Neural cell (in vitro differentiated cells): ENCODE measurements around the gene CEACAM5. TPM values are rescaled to one million over a fixed set of nuclear protein-coding genes. Genes with fewer than 3 reads are reported as not detected.

Source experiments
- H2AFZ ChIP-seq: fragments of 200-600, 300-800 bp; sonication (generic), shearing (Covaris generic); 2 replicates; pipeline ENCODE4 v1.6.0; 2014; ENCODE audit warnings: low read depth, mild to moderate bottlenecking, antibody characterized with exemption, low read length, moderate library complexity
- H3F3A ChIP-seq: fragments of 200-600 bp; shearing (Covaris generic); 2 replicates; pipeline ENCODE4 v1.6.1; 2016; ENCODE audit warnings: mild to moderate bottlenecking, moderate library complexity, mixed read lengths, antibody characterized with exemption, low read length; ENCODE audit not compliant: insufficient read depth, poor library complexity, severe bottlenecking
- H3K27ac ChIP-seq: fragments of 200-600, 300-800 bp; sonication (generic), shearing (Covaris generic); 2 replicates; pipeline ENCODE4 v1.5.1; 2014; ENCODE audit warnings: mild to moderate bottlenecking, low read length, moderate library complexity
- H3K27me3 ChIP-seq: fragments of 300-800, 200-600 bp; sonication (generic), shearing (Covaris generic); 2 replicates; pipeline ENCODE4 v1.6.0; 2014; ENCODE audit warnings: mild to moderate bottlenecking, low read depth, low read length, moderate library complexity; ENCODE audit not compliant: insufficient read depth
- H3K36me3 ChIP-seq: fragments of 300-800, 200-600 bp; sonication (generic), shearing (Covaris generic); 2 replicates; pipeline ENCODE4 v1.5.1; 2014; ENCODE audit warnings: mild to moderate bottlenecking, antibody characterized with exemption, low read length, moderate library complexity; ENCODE audit not compliant: insufficient read depth
- H3K4me2 ChIP-seq: fragments of 300-800, 200-600 bp; sonication (generic), shearing (Covaris generic); 2 replicates; pipeline ENCODE4 v1.6.0; 2014; ENCODE audit warnings: mild to moderate bottlenecking, low read length
- H3K4me3 ChIP-seq: fragments of 300-800, 200-600 bp; sonication (generic), shearing (Covaris generic); 2 replicates; pipeline ENCODE4 v1.5.1; 2014; ENCODE audit warnings: mild to moderate bottlenecking, low read length, moderate library complexity
- H3K79me2 ChIP-seq: fragments of 200-600 bp; shearing (Covaris generic); replicated peaks from 2 replicates; pipeline ENCODE4 v1.6.0; 2014; ENCODE audit warnings: mild to moderate bottlenecking, low read length, moderate library complexity; ENCODE audit not compliant: insufficient read depth
- H3K9ac ChIP-seq: fragments of 300-800, 200-600 bp; sonication (generic), shearing (Covaris generic); 2 replicates; pipeline ENCODE4 v1.6.1; 2016; ENCODE audit warnings: mild to moderate bottlenecking, low read length, mixed read lengths
- H3K9me2 ChIP-seq: fragments of 200-600 bp; shearing (Covaris generic); 2 replicates; pipeline ENCODE4 v1.6.1; 2016; ENCODE audit warnings: mild to moderate bottlenecking, low read length, mixed read lengths; ENCODE audit not compliant: insufficient read depth
- H3K9me3 ChIP-seq: fragments of 200-600, 300-800 bp; sonication (generic), shearing (Covaris generic); 2 replicates; pipeline ENCODE4 v1.6.1; 2016; ENCODE audit warnings: mild to moderate bottlenecking, mixed run types, low read length, moderate library complexity, mixed read lengths
- H4K20me1 ChIP-seq: fragments of 200-600 bp; shearing (Covaris generic); 2 replicates; pipeline ENCODE4 v1.6.1; 2016; ENCODE audit warnings: mild to moderate bottlenecking, mixed run types; ENCODE audit not compliant: insufficient read depth
- EP300 ChIP-seq: fragments of 450-650 bp; conservative IDR thresholded peaks from 2 replicates; pipeline ENCODE4 v1.6.1; 2014; ENCODE audit warnings: antibody characterized with exemption, mild to moderate bottlenecking, moderate library complexity; ENCODE audit not compliant: poor library complexity, severe bottlenecking
- EZH2 ChIP-seq: fragments of 200-600, 300-800 bp; shearing (Covaris generic), sonication (generic); IDR thresholded peaks from 2 replicates; pipeline ENCODE4 v1.6.1; 2014; ENCODE audit warnings: antibody characterized with exemption, low read length, borderline replicate concordance, mild to moderate bottlenecking; ENCODE audit not compliant: insufficient read depth, poor library complexity, severe bottlenecking
- MXI1 ChIP-seq: fragments of 450-650 bp; conservative IDR thresholded peaks from 2 replicates; pipeline ENCODE4 v1.6.1; 2014; ENCODE audit warnings: antibody characterized with exemption, mild to moderate bottlenecking; ENCODE audit not compliant: poor library complexity, severe bottlenecking
- POLR2AphosphoS5 ChIP-seq: IDR thresholded peaks from 2 replicates; pipeline ENCODE4 v1.6.1; 2012
- RAD21 ChIP-seq: fragments of 450-650 bp; conservative IDR thresholded peaks from 2 replicates; pipeline ENCODE4 v1.6.1; 2014; ENCODE audit warnings: antibody characterized with exemption, mild to moderate bottlenecking, moderate library complexity
- SMC3 ChIP-seq: fragments of 450-650 bp; conservative IDR thresholded peaks from 2 replicates; pipeline ENCODE4 v1.6.1; 2014; ENCODE audit warnings: antibody characterized with exemption, mild to moderate bottlenecking, moderate library complexity; ENCODE audit not compliant: poor library complexity
- TAF1 ChIP-seq: IDR thresholded peaks from 2 replicates; pipeline ENCODE4 v1.6.1; 2012; ENCODE audit warnings: low read depth
- polyA plus RNA-seq: library from polyadenylated mRNA; depleted of rRNA; stranded (reverse); fragments of >200 nt; gene quantifications from 2 replicates; pipeline ENCODE4 v1.2.3, GENCODE V29; 2014
- TF ChIP-seq, protein P1 (sequence below): fragments of 450-650 bp; IDR thresholded peaks from 2 replicates; pipeline ENCODE4 v1.5.1; 2014; ENCODE audit warnings: antibody characterized with exemption, mild to moderate bottlenecking, moderate library complexity; ENCODE audit not compliant: poor library complexity, severe bottlenecking
- TF ChIP-seq, protein P2 (sequence below): IDR thresholded peaks from 2 replicates; pipeline ENCODE4 v1.6.1; 2012; ENCODE audit warnings: borderline replicate concordance

CEACAM5 gene
- polyA plus RNA-seq, 1 donor from 2014 or later: not detected

DNA sequence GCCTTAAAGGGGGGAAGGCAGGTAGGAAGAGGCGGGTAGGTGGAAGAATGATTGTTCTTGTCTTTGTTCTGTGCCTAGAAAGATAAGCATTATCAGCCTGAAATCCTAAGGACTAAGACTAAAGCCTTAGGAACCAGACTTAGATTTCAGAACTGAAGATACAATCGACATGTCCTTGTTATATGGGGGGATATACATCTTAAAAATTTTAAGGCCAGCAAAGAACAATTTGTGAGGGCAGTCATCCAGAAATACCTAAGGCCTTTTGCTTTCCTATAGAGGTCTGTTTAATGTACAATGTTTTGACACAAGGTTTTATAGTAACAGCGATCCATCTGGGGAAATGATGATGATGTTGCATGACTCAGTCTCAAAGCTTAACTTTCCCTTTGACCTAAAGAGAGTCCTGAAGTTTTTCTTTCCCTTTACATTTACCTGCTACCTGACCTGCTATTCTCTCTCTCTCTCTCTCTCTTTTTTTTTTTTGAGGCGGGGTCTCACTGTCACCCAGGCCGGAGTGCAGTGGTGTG is 26.7 kb downstream of the CEACAM5 start (continued):
- TF ChIP-seq POLR2AphosphoS5 (no peak), MXI1 (no peak), SMC3 (no peak)

DNA sequence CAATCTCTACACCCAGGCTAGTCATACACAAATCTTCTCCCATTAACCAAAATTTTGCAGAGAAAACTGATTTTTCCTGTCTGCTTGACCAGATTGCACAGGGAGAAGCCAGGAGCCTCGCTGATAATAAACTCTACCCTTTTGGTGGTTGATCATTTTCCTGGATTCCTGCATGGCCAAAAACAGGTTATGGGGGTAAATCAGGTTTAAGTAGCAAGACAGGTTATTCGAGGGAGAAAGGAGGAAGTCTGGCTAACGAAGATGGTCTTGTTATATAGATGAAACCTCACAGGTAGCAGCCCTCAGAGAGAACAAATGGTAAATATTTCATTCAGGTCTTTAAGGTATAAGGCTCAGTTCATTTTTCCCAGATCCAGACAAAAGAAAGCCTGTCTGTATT is 30.9 kb downstream of the CEACAM5 start:
- Histone ChIP-seq H3F3A (no peaks in the 10 kb centered on the region), H3K4me3 (no peak overlapping the region), H3K9ac (no peak overlapping the region), H4K20me1 (no peaks in the 10 kb centered on the region), H3K9me3 (no peaks in the 10 kb centered on the region), H3K27me3 (no peaks in the 10 kb centered on the region), H2AFZ (no peak overlapping the region), H3K36me3 (no peaks in the 10 kb centered on the region), H3K79me2 (no peaks in the 10 kb centered on the region), H3K27ac (no peak overlapping the region), H3K9me2 (no peaks in the 10 kb centered on the region), H3K4me2 (no peak overlapping the region)
- TF ChIP-seq RAD21: no peak
- no peak for TF ChIP-seq SMC3
- TF ChIP-seq EP300: no peak
- TF ChIP-seq, protein P1, sequence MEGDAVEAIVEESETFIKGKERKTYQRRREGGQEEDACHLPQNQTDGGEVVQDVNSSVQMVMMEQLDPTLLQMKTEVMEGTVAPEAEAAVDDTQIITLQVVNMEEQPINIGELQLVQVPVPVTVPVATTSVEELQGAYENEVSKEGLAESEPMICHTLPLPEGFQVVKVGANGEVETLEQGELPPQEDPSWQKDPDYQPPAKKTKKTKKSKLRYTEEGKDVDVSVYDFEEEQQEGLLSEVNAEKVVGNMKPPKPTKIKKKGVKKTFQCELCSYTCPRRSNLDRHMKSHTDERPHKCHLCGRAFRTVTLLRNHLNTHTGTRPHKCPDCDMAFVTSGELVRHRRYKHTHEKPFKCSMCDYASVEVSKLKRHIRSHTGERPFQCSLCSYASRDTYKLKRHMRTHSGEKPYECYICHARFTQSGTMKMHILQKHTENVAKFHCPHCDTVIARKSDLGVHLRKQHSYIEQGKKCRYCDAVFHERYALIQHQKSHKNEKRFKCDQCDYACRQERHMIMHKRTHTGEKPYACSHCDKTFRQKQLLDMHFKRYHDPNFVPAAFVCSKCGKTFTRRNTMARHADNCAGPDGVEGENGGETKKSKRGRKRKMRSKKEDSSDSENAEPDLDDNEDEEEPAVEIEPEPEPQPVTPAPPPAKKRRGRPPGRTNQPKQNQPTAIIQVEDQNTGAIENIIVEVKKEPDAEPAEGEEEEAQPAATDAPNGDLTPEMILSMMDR: no peak
- no peak for TF ChIP-seq EZH2
- TF ChIP-seq POLR2AphosphoS5: no peak
- TF ChIP-seq, protein P2, sequence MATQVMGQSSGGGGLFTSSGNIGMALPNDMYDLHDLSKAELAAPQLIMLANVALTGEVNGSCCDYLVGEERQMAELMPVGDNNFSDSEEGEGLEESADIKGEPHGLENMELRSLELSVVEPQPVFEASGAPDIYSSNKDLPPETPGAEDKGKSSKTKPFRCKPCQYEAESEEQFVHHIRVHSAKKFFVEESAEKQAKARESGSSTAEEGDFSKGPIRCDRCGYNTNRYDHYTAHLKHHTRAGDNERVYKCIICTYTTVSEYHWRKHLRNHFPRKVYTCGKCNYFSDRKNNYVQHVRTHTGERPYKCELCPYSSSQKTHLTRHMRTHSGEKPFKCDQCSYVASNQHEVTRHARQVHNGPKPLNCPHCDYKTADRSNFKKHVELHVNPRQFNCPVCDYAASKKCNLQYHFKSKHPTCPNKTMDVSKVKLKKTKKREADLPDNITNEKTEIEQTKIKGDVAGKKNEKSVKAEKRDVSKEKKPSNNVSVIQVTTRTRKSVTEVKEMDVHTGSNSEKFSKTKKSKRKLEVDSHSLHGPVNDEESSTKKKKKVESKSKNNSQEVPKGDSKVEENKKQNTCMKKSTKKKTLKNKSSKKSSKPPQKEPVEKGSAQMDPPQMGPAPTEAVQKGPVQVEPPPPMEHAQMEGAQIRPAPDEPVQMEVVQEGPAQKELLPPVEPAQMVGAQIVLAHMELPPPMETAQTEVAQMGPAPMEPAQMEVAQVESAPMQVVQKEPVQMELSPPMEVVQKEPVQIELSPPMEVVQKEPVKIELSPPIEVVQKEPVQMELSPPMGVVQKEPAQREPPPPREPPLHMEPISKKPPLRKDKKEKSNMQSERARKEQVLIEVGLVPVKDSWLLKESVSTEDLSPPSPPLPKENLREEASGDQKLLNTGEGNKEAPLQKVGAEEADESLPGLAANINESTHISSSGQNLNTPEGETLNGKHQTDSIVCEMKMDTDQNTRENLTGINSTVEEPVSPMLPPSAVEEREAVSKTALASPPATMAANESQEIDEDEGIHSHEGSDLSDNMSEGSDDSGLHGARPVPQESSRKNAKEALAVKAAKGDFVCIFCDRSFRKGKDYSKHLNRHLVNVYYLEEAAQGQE: no peak
- no peak for TF ChIP-seq TAF1
- TF ChIP-seq MXI1: no peak

DNA sequence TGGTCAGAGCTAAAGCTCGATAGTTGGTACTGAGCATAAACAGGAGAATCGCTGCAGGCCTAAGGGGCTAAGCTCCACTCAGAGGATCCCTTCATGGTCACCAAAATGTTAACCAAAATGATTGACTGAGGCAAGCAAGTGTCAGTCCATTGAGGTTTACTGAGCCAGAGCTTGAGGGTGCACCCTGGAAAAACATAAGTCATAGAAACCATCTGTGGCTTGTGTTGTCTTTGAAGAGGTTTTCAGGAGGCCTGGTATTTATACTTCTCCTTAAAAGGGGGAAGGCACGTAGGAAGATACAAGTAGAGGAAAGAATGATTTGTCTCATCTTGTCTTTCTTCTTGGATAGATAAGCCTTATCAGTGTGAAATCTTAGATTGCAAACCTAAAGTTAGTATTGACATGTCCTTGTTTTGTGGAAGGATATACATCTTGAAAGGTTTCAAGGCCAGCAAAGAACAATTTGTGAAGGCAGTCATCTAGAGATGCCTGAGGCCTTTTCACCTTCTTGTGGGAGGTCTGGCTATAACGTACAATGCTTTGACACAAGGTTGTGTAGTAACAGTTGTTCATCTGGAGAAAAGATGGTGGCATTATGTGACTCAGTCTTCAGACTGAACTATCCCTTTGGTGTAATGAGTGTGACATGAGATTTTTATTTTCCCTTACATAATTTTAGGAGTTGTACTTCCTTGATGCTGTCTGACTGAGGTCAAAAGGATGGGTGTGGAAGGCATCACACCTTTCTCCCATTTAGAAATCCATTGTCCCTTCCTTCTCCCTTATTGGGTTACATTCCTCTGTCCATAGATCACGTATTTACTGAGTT is 32.2 kb downstream of the CEACAM5 start:
- Histone ChIP-seq H3K4me2 (no peak overlapping the region), H2AFZ (no peak overlapping the region), H3F3A (no peaks in the 10 kb centered on the region), H3K27me3 (no peaks in the 10 kb centered on the region), H3K36me3 (no peaks in the 10 kb centered on the region), H3K9me2 (no peaks in the 10 kb centered on the region), H4K20me1 (no peaks in the 10 kb centered on the region), H3K79me2 (no peaks in the 10 kb centered on the region), H3K9ac (no peak overlapping the region), H3K9me3 (no peaks in the 10 kb centered on the region), H3K4me3 (no peak overlapping the region), H3K27ac (no peak overlapping the region)
- TF ChIP-seq MXI1 (no peak), EZH2 (no peak), EP300 (no peak), RAD21 (no peak), POLR2AphosphoS5 (no peak), SMC3 (no peak), TAF1 (no peak)
- TF ChIP-seq, protein P1: no peak
